CD4-positive, CD25-positive, alpha-beta regulatory T cell (primary cell): ENCODE measurements around the gene TMPRSS7. TPM values are rescaled to one million over a fixed set of nuclear protein-coding genes. Genes with fewer than 3 reads are reported as not detected.

ENCODE experiments used
- ATAC-seq, 2 donors: fragments of 150-1000 bp; cut with Tn5 transposase; one replicate each; pipeline ENCODE4 v1.10.0; 2021; ENCODE audit warnings: low read depth in 2 of 2, moderate number of reproducible peaks in 2 of 2, moderate library complexity in 1 of 2
- DNase-seq, 3 donors: peaks; one replicate each; pipeline versions ENCODE4 v3.0.0 to v3.0.0-alpha.2; 2012 to 2022; ENCODE audit warnings: mixed read lengths in 1 of 3
- H3K27ac ChIP-seq: one replicate; pipeline ENCODE4 v1.7.0; 2013; ENCODE audit warnings: mild to moderate bottlenecking, low read length; ENCODE audit not compliant: insufficient read depth, poor library complexity, severe bottlenecking
- H3K27me3 ChIP-seq: one replicate; pipeline ENCODE4 v1.7.0; 2013; ENCODE audit warnings: low read length; ENCODE audit not compliant: control insufficient read depth, insufficient read depth
- H3K36me3 ChIP-seq: one replicate; pipeline ENCODE4 v1.7.0; 2013; ENCODE audit warnings: mild to moderate bottlenecking, low read length, moderate library complexity; ENCODE audit not compliant: control insufficient read depth, insufficient read depth
- H3K4me1 ChIP-seq: 2 replicates; pipeline ENCODE4 v1.7.0; 2013; ENCODE audit warnings: mild to moderate bottlenecking, low read length; ENCODE audit not compliant: insufficient read depth, control insufficient read depth, poor library complexity, severe bottlenecking
- H3K4me3 ChIP-seq: one replicate; pipeline ENCODE4 v1.7.0; 2013; ENCODE audit warnings: low read depth, mild to moderate bottlenecking, low read length, moderate library complexity
- H3K9me3 ChIP-seq, 2 experiments: 1 replicate in 1 of 2; 2 replicates in 1 of 2; pipeline ENCODE4 v1.7.0; 2013; ENCODE audit warnings: low read length in 2 of 2, mild to moderate bottlenecking in 1 of 2, moderate library complexity in 1 of 2; ENCODE audit not compliant: control insufficient read depth in 2 of 2
- H3K27ac Mint-ChIP-seq, 3 donors: one replicate each; pipeline ENCODE4 v1.8.0; 2020 to 2022; ENCODE audit warnings: mild to moderate bottlenecking in 3 of 3, mixed read lengths in 3 of 3, moderate library complexity in 2 of 3
- H3K27me3 Mint-ChIP-seq: one replicate; pipeline ENCODE4 v1.8.0; 2022; ENCODE audit warnings: mild to moderate bottlenecking, mixed read lengths
- H3K36me3 Mint-ChIP-seq: one replicate; pipeline ENCODE4 v1.8.0; 2020; ENCODE audit warnings: mixed read lengths
- H3K4me1 Mint-ChIP-seq, 4 donors: one replicate each; pipeline ENCODE4 v1.8.0; 2020 to 2022; ENCODE audit warnings: mixed read lengths in 4 of 4, mild to moderate bottlenecking in 1 of 4
- H3K4me3 Mint-ChIP-seq, 4 donors: one replicate each; pipeline ENCODE4 v1.8.0; 2020 to 2022; ENCODE audit warnings: mild to moderate bottlenecking in 4 of 4, mixed read lengths in 4 of 4, moderate library complexity in 3 of 4
- H3K9me3 Mint-ChIP-seq, 7 donors: one replicate each; pipeline ENCODE4 v1.8.0; 2020 to 2022; ENCODE audit warnings: mixed read lengths in 7 of 7, mild to moderate bottlenecking in 3 of 7, moderate library complexity in 2 of 7
- polyA plus RNA-seq, 4 donors: library from polyadenylated mRNA; unstranded; fragments of 300-500 nt; fragmentation: Illumina TruSeq; gene quantifications; one replicate each; pipeline ENCODE4 v1.2.3, GENCODE V29; 2021
- total RNA-seq: library from RNA; stranded (reverse); gene quantifications from one replicate; pipeline ENCODE4 v1.2.3, GENCODE V29; 2022

The TMPRSS7 gene
- total and polyA plus RNA-seq, 5 donors from 2014 or later, result not detected

- no peaks in the 10 kb centered on the region for H3K36me3 Mint-ChIP-seq
- peak overlapping the region in 3 of 4 donors; percentile 23 to 62 (median 30) for H3K4me3 Mint-ChIP-seq
- H3K27ac Mint-ChIP-seq, result peak overlapping the region; percentile 66 to 87 (median 86)
- no peaks in the 10 kb centered on the region for H3K9me3 Mint-ChIP-seq
- peak; percentile 13 to 77 (median 75) for DNase-seq
- no peaks in the 10 kb centered on the region for H3K36me3 ChIP-seq
- H3K4me1 Mint-ChIP-seq, result peaks cover 22 to 72% (median 58%) of the 10 kb centered on the region in 4 donors
- no peaks in the 10 kb centered on the region for H3K9me3 ChIP-seq
- H3K27ac ChIP-seq, result peak overlapping the region; percentile 74
- peak overlapping the region; percentile 8 for H3K4me3 ChIP-seq
- H3K27me3 Mint-ChIP-seq, result no peaks in the 10 kb centered on the region
- no peaks in the 10 kb centered on the region for H3K27me3 ChIP-seq
- ATAC-seq, result peak; percentile 84 to 85
- peaks cover 50% of the 10 kb centered on the region for H3K4me1 ChIP-seq
These were observed 94.5 kb downstream of the TMPRSS7 start for GRCh38 chr3:112128843-112129727.

GRCh38 chr3:112129925-112130637, 95.5 kb downstream of the TMPRSS7 start:
- no peaks in the 10 kb centered on the region for H3K36me3 Mint-ChIP-seq
- ATAC-seq, result no peak

GRCh38 chr3:112130638-112130993, 96.1 kb downstream of the TMPRSS7 start:
- H3K4me1 ChIP-seq, result peaks cover 63% of the 10 kb centered on the region
- no peaks in the 10 kb centered on the region for H3K36me3 Mint-ChIP-seq

More at GRCh38 chr3:112129925-112130637, 95.5 kb downstream of the TMPRSS7 start:
- no peaks in the 10 kb centered on the region for H3K27me3 ChIP-seq
- peak overlapping the region; percentile 74 for H3K27ac ChIP-seq
- no peak for DNase-seq
- Mint-ChIP-seq H3K4me1 (peaks cover 22 to 82% (median 66%) of the 10 kb centered on the region in 4 donors), H3K27ac (peak overlapping the region; percentile 66 to 87 (median 86)), H3K27me3 (no peaks in the 10 kb centered on the region), H3K9me3 (no peaks in the 10 kb centered on the region), H3K4me3 (peak overlapping the region in 2 of 4 donors; percentile 4 to 36)
- no peaks in the 10 kb centered on the region for H3K36me3 ChIP-seq
- H3K4me1 ChIP-seq, result peaks cover 58% of the 10 kb centered on the region
- peak overlapping the region; percentile 8 for H3K4me3 ChIP-seq
- no peaks in the 10 kb centered on the region for H3K9me3 ChIP-seq

More at GRCh38 chr3:112130638-112130993, 96.1 kb downstream of the TMPRSS7 start:
- H3K9me3 Mint-ChIP-seq, result no peaks in the 10 kb centered on the region
- DNase-seq (no peak), ATAC-seq (no peak)
- H3K4me1 Mint-ChIP-seq, result peaks cover 22 to 86% (median 69%) of the 10 kb centered on the region in 4 donors
- H3K4me3 Mint-ChIP-seq, result peak overlapping the region in 2 of 4 donors; percentile 4 to 36
- no peaks in the 10 kb centered on the region for H3K27me3 Mint-ChIP-seq
- Histone ChIP-seq H3K27ac (peak overlapping the region; percentile 9), H3K36me3 (no peaks in the 10 kb centered on the region), H3K27me3 (no peaks in the 10 kb centered on the region), H3K4me3 (peak overlapping the region; percentile 8), H3K9me3 (no peaks in the 10 kb centered on the region)
- peak overlapping the region; percentile 66 to 87 (median 86) for H3K27ac Mint-ChIP-seq

Other genes starting within 250 kb of the TMPRSS7 start
- gene PHLDB2, start 175.5 kb upstream of the TMPRSS7 start, total RNA-seq, result 5.9 TPM
- gene PHLDB2, start 175.5 kb upstream of the TMPRSS7 start, polyA plus RNA-seq, result 1 to 10 TPM; 1.6 to 2.3 (median 1.9) TPM
- 18.8 TPM for gene ABHD10, start 55.7 kb upstream of the TMPRSS7 start, total RNA-seq
- gene ABHD10, start 55.7 kb upstream of the TMPRSS7 start, polyA plus RNA-seq, result 10 to 100 TPM; 23.1 to 37.2 (median 35.1) TPM
- gene TAGLN3, start 35.8 kb upstream of the TMPRSS7 start, total RNA-seq, result not detected
- not detected for gene TAGLN3, start 35.8 kb upstream of the TMPRSS7 start, polyA plus RNA-seq
- 0.59 TPM for gene C3orf52, start 51.7 kb downstream of the TMPRSS7 start, total RNA-seq
- gene C3orf52, start 51.7 kb downstream of the TMPRSS7 start, polyA plus RNA-seq, result under 1 TPM; 0.13 to 0.67 (median 0.42) TPM
- gene GCSAM, start 98.5 kb downstream of the TMPRSS7 start, total RNA-seq, result 11.8 TPM
- gene GCSAM, start 98.5 kb downstream of the TMPRSS7 start, polyA plus RNA-seq, result 10 to 100 TPM in 2 of 4 donors, 1 to 10 TPM in 2; 8.1 to 13.6 (median 10.4) TPM